Retina (tissue), 1 donor: Measurements from ENCODE around the gene TBXAS1.
"Not testable (repeated sequence)": the region's sequence is repeated elsewhere in the genome, so short reads cannot be mapped to it uniquely, and the experiment has no call there.

Source experiments
- DNase-seq: peaks from one replicate; pipeline ENCODE4 v3.0.0-alpha.2; 2016

Gene TBXAS1

GRCh38 chr7:139895141-139895829 is 66.2 kb downstream of the TBXAS1 start:
- no peak for DNase-seq

GRCh38 chr7:139896288-139896687 is 67.2 kb downstream of the TBXAS1 start:
- no peak for DNase-seq

DNA sequence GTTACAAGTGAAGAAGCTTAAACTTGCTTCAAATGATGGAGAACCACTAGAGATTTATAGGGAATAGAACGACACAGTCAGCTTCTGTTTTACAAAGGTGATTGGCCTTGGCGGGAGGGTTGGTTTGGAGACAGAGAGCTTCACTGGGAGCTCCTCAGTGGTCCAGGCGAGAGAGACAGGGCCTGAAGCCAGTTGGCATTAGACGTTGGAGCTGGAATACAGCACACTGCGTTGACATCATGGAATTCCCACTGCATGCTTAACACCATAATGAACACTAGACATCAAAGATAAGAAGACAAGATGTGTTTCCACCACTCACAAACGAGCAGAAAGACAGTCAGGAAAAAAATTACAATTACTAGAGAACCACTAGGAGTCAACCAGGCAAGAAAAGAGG is 67.8 kb downstream of the TBXAS1 start:
- DNase-seq, result no peak

GRCh38 chr7:139897422-139898090 is 68.5 kb downstream of the TBXAS1 start:
- DNase-seq, result no peak

DNA sequence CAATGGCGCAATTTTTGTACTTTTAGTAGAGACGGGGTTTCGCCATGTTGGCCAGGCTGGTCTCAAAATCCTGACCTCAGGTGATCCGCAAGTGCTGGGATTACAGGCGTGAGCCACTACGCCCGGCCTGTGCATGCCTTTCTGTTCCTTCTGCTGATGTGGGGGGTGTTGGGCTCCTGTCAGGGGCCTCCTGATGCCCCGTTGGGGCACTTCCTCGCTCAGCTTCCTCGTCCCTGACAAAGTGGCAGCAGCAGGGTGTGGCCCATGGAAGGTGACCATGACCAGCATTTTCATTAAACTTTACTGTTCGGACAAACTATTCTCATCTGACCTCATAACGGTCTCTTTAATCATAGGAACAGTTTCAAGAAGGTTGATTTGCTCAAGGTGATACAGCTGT is 69.4 kb downstream of the TBXAS1 start:
- DNase-seq, result no peak

GRCh38 chr7:139899328-139899955 is 70.4 kb downstream of the TBXAS1 start:
- DNase-seq, result no peak

DNA sequence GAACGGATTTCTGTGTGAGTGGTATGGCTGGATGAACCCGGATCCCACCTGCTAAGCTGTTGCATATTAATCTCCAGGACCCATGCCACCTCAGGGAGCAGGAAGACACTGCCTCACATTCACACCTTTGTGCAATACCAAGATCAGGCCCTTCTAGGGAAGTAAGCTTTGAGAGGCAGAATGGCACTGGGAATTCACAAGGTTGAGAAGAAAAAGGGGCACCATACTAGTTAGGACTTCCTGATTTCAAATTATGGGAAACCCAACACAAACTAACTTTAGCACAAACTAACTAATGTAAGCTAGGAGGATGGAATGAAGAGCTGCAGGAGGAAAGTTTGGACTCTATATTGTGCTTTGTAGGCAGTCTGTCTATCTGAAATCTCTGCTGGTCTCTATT is 71.3 kb downstream of the TBXAS1 start:
- no peak for DNase-seq

DNA sequence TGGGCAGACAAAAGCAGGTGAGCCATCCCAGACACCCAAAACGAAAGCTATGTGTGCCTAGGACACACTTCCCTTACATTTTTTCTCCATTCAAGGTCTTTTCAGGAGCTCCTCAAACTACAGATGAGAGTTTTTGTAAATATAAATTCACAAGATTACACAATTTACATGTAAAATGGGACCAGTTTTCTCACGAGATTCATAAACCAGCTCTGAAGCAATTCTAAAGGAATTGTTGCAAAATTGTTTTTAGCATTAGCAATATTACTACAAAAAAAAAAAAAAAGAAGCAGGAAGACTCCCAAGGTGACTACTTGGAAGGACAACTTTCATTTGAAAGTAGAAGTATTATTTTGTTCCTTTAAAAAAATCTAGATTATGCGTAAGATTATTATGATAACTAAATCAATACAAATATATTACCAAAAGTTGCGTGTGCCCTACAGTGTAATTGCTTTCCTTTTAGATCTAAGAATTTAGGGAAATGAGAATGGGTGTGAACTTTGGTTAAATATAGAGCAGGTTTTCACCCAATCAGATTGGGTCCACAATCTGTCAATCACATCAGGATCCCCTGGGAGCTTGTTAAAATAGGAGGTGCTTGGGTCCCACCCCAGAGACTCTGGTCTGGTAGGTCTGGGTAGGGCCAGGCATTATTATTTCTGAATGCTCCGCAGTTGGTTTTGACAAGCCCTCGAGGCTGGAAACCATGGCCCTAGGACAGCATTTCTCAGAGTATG is 72.2 kb downstream of the TBXAS1 start:
- DNase-seq, result no peak

- no peak for DNase-seq
These were observed 72.8 kb downstream of the TBXAS1 start for GRCh38 chr7:139901901-139902300.

DNA sequence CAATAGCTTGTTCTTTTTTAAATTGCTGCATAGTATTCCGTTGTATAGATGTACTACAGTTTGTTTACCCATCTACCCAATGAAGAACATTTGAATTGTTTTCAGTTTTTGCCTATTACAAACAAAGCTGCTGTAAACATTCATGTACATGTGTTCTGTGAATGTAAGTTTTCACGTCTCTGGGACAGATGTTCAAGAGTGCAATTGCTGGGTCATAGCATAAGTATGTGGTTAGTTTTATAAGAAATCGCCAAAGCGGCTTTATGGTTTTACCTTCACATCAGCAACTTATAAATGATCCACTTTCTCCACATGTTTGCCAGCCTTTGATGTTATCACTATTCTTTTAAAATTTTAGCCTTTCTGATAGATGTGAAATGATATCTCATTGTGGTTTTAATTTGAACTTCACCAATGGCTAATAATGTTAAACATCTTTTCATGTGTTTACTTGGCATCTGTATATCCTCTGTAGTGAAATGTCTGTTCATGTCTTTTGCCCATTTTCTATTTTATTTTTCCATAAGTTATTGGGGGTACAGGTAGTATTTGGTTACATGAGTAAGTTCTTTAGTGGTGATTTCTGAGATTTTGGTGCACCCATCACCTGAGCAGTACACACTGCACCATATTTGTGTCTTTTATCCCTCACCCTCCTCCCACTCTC is 73.5 kb downstream of the TBXAS1 start:
- DNase-seq, result no peak

- DNase-seq, result not testable (repeated sequence)
These were observed 74.0 kb downstream of the TBXAS1 start for GRCh38 chr7:139903103-139903477.

GRCh38 chr7:139906879-139907278 is 77.8 kb downstream of the TBXAS1 start:
- no peak for DNase-seq

DNA sequence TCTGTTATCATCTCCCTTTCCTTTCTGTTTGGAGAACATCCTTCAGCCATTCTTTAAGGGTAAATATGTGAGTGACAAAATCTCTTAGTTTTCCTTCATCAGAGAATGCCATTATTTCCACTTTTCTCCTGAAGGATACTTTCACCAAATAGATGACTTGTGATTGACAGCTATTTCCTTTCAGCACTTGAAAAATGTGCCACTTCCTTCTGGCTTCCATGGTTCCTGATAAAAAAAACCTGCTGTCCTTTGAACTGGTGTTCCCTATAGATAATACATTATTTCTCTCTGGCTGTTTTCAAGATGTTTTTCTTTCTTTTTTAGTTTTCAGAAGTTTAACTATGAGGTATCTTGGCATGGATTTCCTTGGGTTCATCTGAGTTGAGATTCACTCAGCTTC is 79.7 kb downstream of the TBXAS1 start:
- DNase-seq, result no peak

- no peak for DNase-seq
These were observed 80.5 kb downstream of the TBXAS1 start for GRCh38 chr7:139909379-139910050.

GRCh38 chr7:139913021-139913844 is 84.2 kb downstream of the TBXAS1 start:
- DNase-seq, result no peak

DNA sequence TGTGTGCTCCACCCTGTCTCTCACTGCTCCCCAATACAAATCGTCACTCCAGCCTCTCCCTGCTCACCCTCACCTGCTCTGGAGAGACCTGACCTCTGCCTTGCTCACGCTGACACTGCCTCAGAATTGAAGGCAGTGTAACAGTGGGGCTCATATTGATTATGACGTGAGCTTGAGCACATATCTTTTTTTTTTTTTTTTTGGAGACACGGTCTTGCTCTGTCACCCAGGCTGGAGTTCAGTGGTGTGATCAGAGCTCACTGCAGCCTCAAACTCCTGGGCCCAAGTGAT is 84.7 kb downstream of the TBXAS1 start:
- no peak for DNase-seq

GRCh38 chr7:139914306-139915267 is 85.5 kb downstream of the TBXAS1 start:
- DNase-seq, result no peak

- no peak for DNase-seq
These were observed 86.3 kb downstream of the TBXAS1 start for GRCh38 chr7:139915268-139915863.

GRCh38 chr7:139915864-139916716 is 87.0 kb downstream of the TBXAS1 start:
- DNase-seq, result no peak
